ENCODE measurements around the gene APAF1.

The APAF1 gene

DNA sequence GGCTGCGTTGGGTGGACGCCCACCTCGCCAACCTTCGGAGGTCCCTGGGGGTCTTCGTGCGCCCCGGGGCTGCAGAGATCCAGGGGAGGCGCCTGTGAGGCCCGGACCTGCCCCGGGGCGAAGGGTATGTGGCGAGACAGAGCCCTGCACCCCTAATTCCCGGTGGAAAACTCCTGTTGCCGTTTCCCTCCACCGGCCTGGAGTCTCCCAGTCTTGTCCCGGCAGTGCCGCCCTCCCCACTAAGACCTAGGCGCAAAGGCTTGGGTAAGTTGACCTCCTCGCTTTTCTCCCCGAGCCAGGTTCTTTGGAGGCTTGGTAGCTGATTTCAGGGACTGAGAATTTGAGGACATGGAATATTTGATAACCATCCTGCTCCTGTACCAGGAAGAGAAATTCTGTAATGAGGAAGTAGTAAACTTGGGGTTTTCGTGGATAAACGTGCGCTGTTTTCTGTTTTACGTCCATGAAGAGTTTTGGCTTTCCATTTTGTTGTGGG lies 530 bp downstream of the APAF1 start:
- peak; percentile 33 for DNase-seq (ENCODE audit: extremely low spot score)
- CTCF ChIA-PET = interaction anchor here (0.6 kb wide), 1 partner anchor 23 kb away, joined by 4 read pairs; no protein-coding TSS in a partner anchor

DNA sequence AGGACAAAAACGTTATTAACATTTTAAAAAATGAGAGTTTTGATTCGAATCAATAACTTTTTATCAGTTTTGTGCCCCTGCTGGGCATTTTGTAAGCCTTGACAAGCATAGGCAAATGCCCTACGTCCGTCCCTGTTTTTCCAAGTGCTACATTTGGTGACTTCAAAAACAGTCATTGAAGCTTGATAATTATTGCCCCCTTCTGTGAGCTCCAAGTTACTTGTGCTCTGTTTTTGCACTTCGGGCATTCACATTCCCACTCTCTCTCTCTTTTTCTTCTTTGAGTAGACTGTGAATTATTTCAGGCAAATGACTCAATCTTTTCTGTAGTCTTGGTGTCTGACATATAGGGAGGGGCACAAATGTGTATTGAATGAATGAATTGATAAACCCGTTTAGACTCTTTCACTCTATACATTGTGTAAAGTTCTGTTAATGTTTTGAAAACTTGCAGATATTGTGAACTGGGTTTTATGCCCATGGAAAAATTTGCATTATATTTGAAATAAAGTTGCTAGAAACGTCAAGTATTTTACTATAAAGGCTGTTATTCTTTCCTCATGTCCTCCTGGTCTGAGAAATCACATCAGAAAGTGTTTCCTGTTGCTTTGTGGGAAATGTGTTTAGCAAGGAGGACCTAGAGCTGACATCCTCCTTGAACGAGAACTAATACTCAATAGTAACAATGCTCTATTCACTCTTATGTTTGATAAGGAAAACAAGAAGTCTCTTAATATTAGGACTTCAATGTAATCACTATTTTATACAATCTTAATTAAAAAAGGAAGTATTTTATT lies 1.4 kb downstream of the APAF1 start:
- CTCF ChIA-PET = interaction anchor here (0.6 kb wide), 1 partner anchor 24 kb away, joined by 4 read pairs; no protein-coding TSS in a partner anchor
- TF ChIP-seq NFRKB (IDR thresholded peaks at IDR 0.05) (no peak), SP1 (IDR thresholded peaks at IDR 0.05) (no peak), FOXA1 (IDR thresholded peaks at IDR 0.05) (no peak), HDGF (IDR thresholded peaks at IDR 0.05; ENCODE audit: borderline replicate concordance) (no peak), TARDBP (IDR thresholded peaks at IDR 0.05) (no peak), L3MBTL2 (conservative IDR thresholded peaks at IDR 0.05) (no peak), ELF4 (IDR thresholded peaks at IDR 0.05) (no peak), LEF1 (IDR thresholded peaks at IDR 0.05; ENCODE audit: borderline replicate concordance) (no peak), BHLHE40 (IDR thresholded peaks at IDR 0.05; ENCODE audit: borderline replicate concordance) (no peak), ZNF384 (IDR thresholded peaks at IDR 0.05) (no peak)
- POLR2A ChIA-PET = interaction anchor here (1.0 kb wide), 1 partner anchor 53 kb away, joined by 5 read pairs; the partner anchor contains the start of gene SLC25A3
- DNase-seq (ENCODE audit: extremely low spot score) = peak; percentile 16

More for the DNA sequence above, 530 bp downstream of the APAF1 start:
- POLR2A ChIA-PET = interaction anchor here (1.0 kb wide), 1 partner anchor 52 kb away, joined by 5 read pairs; the partner anchor contains the start of gene SLC25A3
- no peak for TF ChIP-seq FOXM1 (IDR thresholded peaks at IDR 0.05; ENCODE audit: borderline replicate concordance)
- TF ChIP-seq BHLHE40 (IDR thresholded peaks at IDR 0.05; ENCODE audit: borderline replicate concordance) = no peak
- TF ChIP-seq SUZ12 (IDR thresholded peaks at IDR 0.05) = no peak
- TF ChIP-seq ELF4 (IDR thresholded peaks at IDR 0.05) = no peak
- TF ChIP-seq LEF1 (IDR thresholded peaks at IDR 0.05; ENCODE audit: borderline replicate concordance) = no peak
- no peak for TF ChIP-seq TARDBP (IDR thresholded peaks at IDR 0.05)
- TF ChIP-seq HDGF (IDR thresholded peaks at IDR 0.05; ENCODE audit: borderline replicate concordance) = no peak
- TF ChIP-seq, protein P1, sequence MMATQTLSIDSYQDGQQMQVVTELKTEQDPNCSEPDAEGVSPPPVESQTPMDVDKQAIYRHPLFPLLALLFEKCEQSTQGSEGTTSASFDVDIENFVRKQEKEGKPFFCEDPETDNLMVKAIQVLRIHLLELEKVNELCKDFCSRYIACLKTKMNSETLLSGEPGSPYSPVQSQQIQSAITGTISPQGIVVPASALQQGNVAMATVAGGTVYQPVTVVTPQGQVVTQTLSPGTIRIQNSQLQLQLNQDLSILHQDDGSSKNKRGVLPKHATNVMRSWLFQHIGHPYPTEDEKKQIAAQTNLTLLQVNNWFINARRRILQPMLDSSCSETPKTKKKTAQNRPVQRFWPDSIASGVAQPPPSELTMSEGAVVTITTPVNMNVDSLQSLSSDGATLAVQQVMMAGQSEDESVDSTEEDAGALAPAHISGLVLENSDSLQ (IDR thresholded peaks at IDR 0.05) = no peak
- TF ChIP-seq ZNF384 (IDR thresholded peaks at IDR 0.05) = no peak
- no peak for TF ChIP-seq SP1 (IDR thresholded peaks at IDR 0.05)
- no peak for TF ChIP-seq ARNT (IDR thresholded peaks at IDR 0.05)
- TF ChIP-seq L3MBTL2 (conservative IDR thresholded peaks at IDR 0.05) = no peak
- no peak for TF ChIP-seq FOXK2 (IDR thresholded peaks at IDR 0.05)
- no peak for TF ChIP-seq CTBP1 (IDR thresholded peaks at IDR 0.05; ENCODE audit: borderline replicate concordance)
- no peak for TF ChIP-seq NFRKB (IDR thresholded peaks at IDR 0.05)
- TF ChIP-seq FOXA1 (IDR thresholded peaks at IDR 0.05) = no peak

DNA sequence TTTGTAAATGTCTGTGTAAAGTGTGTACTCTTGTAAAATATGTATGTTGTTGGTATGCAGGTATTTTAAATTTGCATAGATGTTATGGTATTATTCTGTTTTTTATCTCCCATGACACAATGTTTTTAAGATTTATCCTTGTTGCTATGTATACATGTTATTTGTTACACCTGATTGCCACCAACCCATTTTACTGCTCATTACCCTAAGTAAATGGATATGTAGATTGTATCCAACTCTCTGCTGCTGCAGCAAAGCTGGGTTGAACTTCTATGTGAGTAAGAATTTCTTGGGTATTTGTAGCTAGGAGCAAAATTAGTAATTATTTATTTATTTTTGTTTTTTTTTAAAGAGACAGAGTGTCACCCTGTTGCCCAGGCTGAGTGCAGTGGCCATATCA lies 6.2 kb downstream of the APAF1 start:
- DNase-seq (ENCODE audit: extremely low spot score) = no peak
- 0 out of 2 replicates have a peak, but pooled peaks have one; percentile 47 for TF ChIP-seq ZNF384 (IDR thresholded peaks at IDR 0.05)
- no peak for TF ChIP-seq ELF4 (IDR thresholded peaks at IDR 0.05)
- POLR2A ChIA-PET = interaction anchor here (1.4 kb wide), 1 partner anchor 48 kb away, joined by 3 read pairs; no protein-coding TSS in a partner anchor
- CTCF ChIA-PET = interaction anchor here (1.5 kb wide), 1 partner anchor 84 kb away, joined by 11 read pairs; no protein-coding TSS in a partner anchor

DNA sequence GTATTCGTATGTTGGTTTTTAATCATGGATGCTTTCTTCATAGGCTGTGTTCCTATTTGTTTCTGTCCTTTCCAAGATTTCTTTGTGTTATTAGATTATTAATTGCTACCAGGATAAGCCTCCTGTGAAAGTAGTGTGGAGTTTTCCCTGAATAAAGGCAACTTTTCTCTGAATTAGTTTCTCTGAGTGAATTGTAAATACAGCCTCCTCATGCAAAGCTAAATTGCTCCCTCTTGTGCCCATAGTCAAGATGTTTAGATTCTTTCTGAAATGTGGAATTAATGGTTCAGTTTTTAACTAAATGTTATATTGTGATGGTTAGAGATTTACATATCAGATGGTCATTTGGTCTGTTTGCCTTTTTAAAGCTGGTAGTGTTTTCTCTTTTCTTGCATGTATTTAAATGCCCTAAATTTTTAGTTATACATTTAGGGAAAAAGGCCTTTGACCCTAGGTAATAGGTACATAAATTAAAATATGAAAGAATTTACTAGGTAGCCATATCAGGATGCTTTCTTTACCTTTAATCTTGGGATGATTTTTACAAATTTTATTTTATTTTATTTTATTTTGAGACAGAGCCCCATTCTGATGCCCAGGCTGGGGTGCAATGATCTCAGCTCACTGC lies 8.9 kb downstream of the APAF1 start:
- DNase-seq (ENCODE audit: extremely low spot score) = peak; percentile 34
- ChIA-PET CTCF (interaction anchor here (0.9 to 1.3 kb wide), 3 partner anchors 87 to 174 kb away, joined by 3 to 5 read pairs (median 3); no protein-coding TSS in a partner anchor), POLR2A (no interaction called here)
- no peak for TF ChIP-seq ARNT (IDR thresholded peaks at IDR 0.05)
- TF ChIP-seq HDGF (IDR thresholded peaks at IDR 0.05; ENCODE audit: borderline replicate concordance) = no peak
- TF ChIP-seq SUZ12 (IDR thresholded peaks at IDR 0.05) = no peak
- no peak for TF ChIP-seq TARDBP (IDR thresholded peaks at IDR 0.05)
- no peak for TF ChIP-seq ZNF384 (IDR thresholded peaks at IDR 0.05)
- TF ChIP-seq, protein P1 (IDR thresholded peaks at IDR 0.05) = no peak
- TF ChIP-seq LEF1 (IDR thresholded peaks at IDR 0.05; ENCODE audit: borderline replicate concordance) = no peak
- TF ChIP-seq FOXA1 (IDR thresholded peaks at IDR 0.05) = no peak
- no peak for TF ChIP-seq FOXM1 (IDR thresholded peaks at IDR 0.05; ENCODE audit: borderline replicate concordance)
- no peak for TF ChIP-seq SP1 (IDR thresholded peaks at IDR 0.05)
- no peak for TF ChIP-seq ELF4 (IDR thresholded peaks at IDR 0.05)
- no peak for TF ChIP-seq CTBP1 (IDR thresholded peaks at IDR 0.05; ENCODE audit: borderline replicate concordance)
- no peak for TF ChIP-seq NFRKB (IDR thresholded peaks at IDR 0.05)
- TF ChIP-seq BHLHE40 (IDR thresholded peaks at IDR 0.05; ENCODE audit: borderline replicate concordance) = no peak
- TF ChIP-seq FOXK2 (IDR thresholded peaks at IDR 0.05) = no peak
- no peak for TF ChIP-seq L3MBTL2 (conservative IDR thresholded peaks at IDR 0.05)

DNA sequence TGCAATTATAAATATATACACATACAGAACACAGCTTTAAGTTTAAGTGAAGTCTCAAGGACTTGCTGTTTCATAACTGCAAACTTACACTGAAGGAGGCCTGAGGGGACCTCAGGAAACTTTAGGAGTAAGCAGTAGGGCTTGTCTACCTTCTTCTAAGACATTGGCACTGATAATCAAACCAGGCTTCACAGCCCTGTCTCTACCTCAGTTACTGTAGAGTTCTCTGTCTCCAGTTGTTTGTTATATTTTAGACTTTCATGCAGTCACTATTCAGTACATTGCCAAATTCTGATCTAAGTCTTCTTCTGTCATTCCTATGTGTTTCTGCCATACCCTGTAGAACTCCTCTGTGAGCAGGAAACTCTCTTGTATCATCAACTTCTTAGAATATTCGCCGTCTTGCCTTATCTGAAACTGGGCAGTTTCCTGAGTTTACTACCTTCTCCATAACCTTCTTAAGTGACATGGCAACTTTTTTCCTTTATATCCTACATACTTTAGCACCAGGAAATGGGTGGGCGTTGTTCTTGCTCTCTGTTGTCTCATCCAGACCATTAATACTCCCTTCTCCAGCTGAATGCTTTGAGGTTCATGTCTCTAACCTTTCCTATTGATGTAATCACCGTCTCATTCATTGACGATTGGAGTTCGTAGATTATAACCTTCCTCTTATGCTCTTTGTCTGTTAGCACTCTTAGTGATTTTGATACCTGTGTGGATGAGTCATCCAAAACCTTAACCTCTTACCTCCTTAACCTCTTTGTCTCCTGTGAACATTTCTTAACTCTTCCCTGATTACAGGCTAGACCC lies 11.4 kb downstream of the APAF1 start:
- POLR2A ChIA-PET = interaction anchor here (0.6 kb wide), 1 partner anchor 1239 kb away, joined by 3 read pairs; no protein-coding TSS in a partner anchor
- TF ChIP-seq HDGF (IDR thresholded peaks at IDR 0.05; ENCODE audit: borderline replicate concordance) = no peak
- TF ChIP-seq ARNT (IDR thresholded peaks at IDR 0.05) = no peak
- TF ChIP-seq TARDBP (IDR thresholded peaks at IDR 0.05) = no peak
- no peak for TF ChIP-seq BHLHE40 (IDR thresholded peaks at IDR 0.05; ENCODE audit: borderline replicate concordance)
- TF ChIP-seq LEF1 (IDR thresholded peaks at IDR 0.05; ENCODE audit: borderline replicate concordance) = no peak
- TF ChIP-seq NFRKB (IDR thresholded peaks at IDR 0.05) = no peak
- no peak for TF ChIP-seq FOXA1 (IDR thresholded peaks at IDR 0.05)
- no peak for TF ChIP-seq FOXK2 (IDR thresholded peaks at IDR 0.05)
- TF ChIP-seq L3MBTL2 (conservative IDR thresholded peaks at IDR 0.05) = no peak
- TF ChIP-seq ZNF384 (IDR thresholded peaks at IDR 0.05) = no peak
- TF ChIP-seq SUZ12 (IDR thresholded peaks at IDR 0.05) = no peak
- TF ChIP-seq ELF4 (IDR thresholded peaks at IDR 0.05) = no peak
- TF ChIP-seq FOXM1 (IDR thresholded peaks at IDR 0.05; ENCODE audit: borderline replicate concordance) = no peak
- no peak for TF ChIP-seq CTBP1 (IDR thresholded peaks at IDR 0.05; ENCODE audit: borderline replicate concordance)
- no peak for DNase-seq (ENCODE audit: extremely low spot score)
- CTCF ChIA-PET = interaction anchor here (0.7 kb wide), 1 partner anchor 89 kb away, joined by 5 read pairs; no protein-coding TSS in a partner anchor
